Esophagus squamous epithelium (tissue), 5 donors: ENCODE results near the gene CNR2. TPM values are rescaled to one million over a fixed set of nuclear protein-coding genes. Genes with fewer than 3 reads are reported as not detected.
"Not testable (repeated sequence)": the region's sequence is repeated elsewhere in the genome, so short reads cannot be mapped to it uniquely, and the experiment has no call there.

Experiments used
- DNase-seq: peaks from one replicate; lab custom pipeline; 2025; lab: John Stamatoyannopoulos, UW
- H3K27ac ChIP-seq, 4 donors: fragments of 200-600 bp; sonication (generic); one replicate each; pipeline ENCODE4 v1.5.1; 2016 to 2019; ENCODE audit warnings: mild to moderate bottlenecking in 1 of 4
- H3K27me3 ChIP-seq, 4 donors: fragments of 200-600 bp; sonication (generic); 1 replicate in 3 of 4; 2 replicates in 1 of 4; pipeline versions ENCODE4 v1.5.1 to v1.6.0; 2017 to 2021; ENCODE audit warnings: antibody characterized with exemption in 1 of 4
- H3K36me3 ChIP-seq, 3 donors: fragments of 200-600 bp; sonication (generic); one replicate each; pipeline ENCODE4 v1.5.1; 2016 to 2019
- H3K4me1 ChIP-seq, 3 donors: fragments of 200-600 bp; sonication (generic); one replicate each; pipeline ENCODE4 v1.5.1; 2017 to 2019
- H3K4me3 ChIP-seq, 4 donors: fragments of 200-600 bp; sonication (generic); 1 replicate in 3 of 4; 2 replicates in 1 of 4; pipeline ENCODE4 v1.5.1; 2016 to 2019; ENCODE audit warnings: mild to moderate bottlenecking in 2 of 4, moderate library complexity in 1 of 4
- H3K9me3 ChIP-seq, 3 donors: fragments of 200-600 bp; sonication (generic); one replicate each; pipeline ENCODE4 v1.5.1; 2016 to 2019
- CTCF ChIP-seq, 6 experiments: fragments of 450-650 bp in 4 of 6; fragments of 200-600 bp in 2 of 6; sonication (generic) in 2 of 6; IDR thresholded peaks; one replicate each; pipeline ENCODE4 v1.5.1; 2016 to 2019; ENCODE audit warnings: antibody characterized with exemption in 6 of 6, mild to moderate bottlenecking in 4 of 6, moderate library complexity in 4 of 6
- POLR2A ChIP-seq, 4 donors: fragments of 450-650 bp; IDR thresholded peaks; one replicate each; pipeline ENCODE4 v1.6.1; 2017; ENCODE audit warnings: antibody characterized with exemption in 4 of 4, mild to moderate bottlenecking in 4 of 4, moderate library complexity in 3 of 4
- WGBS, 2 donors: methylation state at CpG; one replicate each; pipeline ENCODE4 v1.1.5; 2018; 5-methylcytosine and 5-hydroxymethylcytosine counted together
- intact Hi-C: fragments of 100-400 bp; cut with DNase I; formaldehyde crosslinking; loops from one replicate; pipeline ENCODE4 v1.15.0; 2022
- total RNA-seq, 4 donors: library from RNA; depleted of rRNA; stranded (reverse); fragments of >200 nt; gene quantifications; one replicate each; pipeline ENCODE4 v1.1.0, GENCODE V29; 2016
- donor health status: DM: yes; HTN: yes; CAD: no.

CNR2 gene
- under 1 TPM in 1 of 4 donors, not detected in 3; under 0.01 TPM for total RNA-seq

- TF ChIP-seq POLR2A (IDR thresholded peaks at IDR 0.05) (peak in 1 of 4 donors; percentile 44), CTCF (IDR thresholded peaks at IDR 0.05) (no peak)
- DNase-seq: peak; percentile 21
- Histone ChIP-seq H3K9me3 (no peaks in the 10 kb centered on the region), H3K36me3 (no peaks in the 10 kb centered on the region), H3K27ac (no peak within 1 kb of the TSS), H3K4me1 (peaks cover 0 to 13% (median 0%) of the 10 kb centered on the region in 3 donors), H3K4me3 (no peak within 1 kb of the TSS), H3K27me3 (peaks cover 0 to 18% (median 0%) of the 10 kb centered on the region in 4 donors)
- intact Hi-C loops: no loop called here
- WGBS, 2 donors: 43 to 68% methylated on average over 4 to 6 of the region's 7 CpGs
Observed at GRCh38 chr1:23913212-23913880, at the start of gene CNR2. Gene CNR2 (minus strand): TSS chr1:23913362. CDS start chr1:23875617, 37,745 bp downstream.

- Histone ChIP-seq H3K27ac (peak overlapping the region; percentile 99 to 100 (median 100)), H3K9me3 (no peaks in the 10 kb centered on the region), H3K27me3 (no peaks in the 10 kb centered on the region), H3K4me3 (peak overlapping the region; percentile 71 to 99 (median 87)), H3K4me1 (peaks cover under 1 to 70% (median 21%) of the 10 kb centered on the region in 3 donors), H3K36me3 (peaks cover 0 to 39% (median 0%) of the 10 kb centered on the region in 3 donors)
- intact Hi-C loops: no loop called here
- DNase-seq: no peak
- no peak for TF ChIP-seq POLR2A (IDR thresholded peaks at IDR 0.05)
- no peak for TF ChIP-seq CTCF (IDR thresholded peaks at IDR 0.05)
- 0% methylated on average over 15 of the region's 15 CpGs for WGBS, 2 donors
Observed at GRCh38 chr1:23960291-23961020, 47.3 kb upstream of the CNR2 start.

GRCh38 chr1:23959461-23960290 lies 46.5 kb upstream of the CNR2 start, which contains the start of gene PNRC2:
Gene PNRC2 (plus strand): TSS chr1:23959828. CDS start chr1:23961458, 1,630 bp downstream.
- no peaks in the 10 kb centered on the region for H3K9me3 ChIP-seq
- peak within 1 kb of the TSS; percentile 71 to 99 (median 87) for H3K4me3 ChIP-seq
- peak; percentile 75 for DNase-seq
- WGBS, 2 donors: 0% methylated on average over 1 to 19 of the region's 84 CpGs
- H3K27me3 ChIP-seq: no peaks in the 10 kb centered on the region
- H3K27ac ChIP-seq: peak within 1 kb of the TSS; percentile 99 to 100 (median 100)
- intact Hi-C loops: no loop called here
- peaks cover 3 to 73% (median 25%) of the 10 kb centered on the region in 3 donors for H3K4me1 ChIP-seq
- TF ChIP-seq CTCF (IDR thresholded peaks at IDR 0.05) (peak in 1 of 6 experiments; percentile 3), POLR2A (IDR thresholded peaks at IDR 0.05) (peak in 3 of 4 donors; percentile 91 to 94 (median 94))
- H3K36me3 ChIP-seq: peaks cover 0 to 32% (median 0%) of the 10 kb centered on the region in 3 donors

DNA sequence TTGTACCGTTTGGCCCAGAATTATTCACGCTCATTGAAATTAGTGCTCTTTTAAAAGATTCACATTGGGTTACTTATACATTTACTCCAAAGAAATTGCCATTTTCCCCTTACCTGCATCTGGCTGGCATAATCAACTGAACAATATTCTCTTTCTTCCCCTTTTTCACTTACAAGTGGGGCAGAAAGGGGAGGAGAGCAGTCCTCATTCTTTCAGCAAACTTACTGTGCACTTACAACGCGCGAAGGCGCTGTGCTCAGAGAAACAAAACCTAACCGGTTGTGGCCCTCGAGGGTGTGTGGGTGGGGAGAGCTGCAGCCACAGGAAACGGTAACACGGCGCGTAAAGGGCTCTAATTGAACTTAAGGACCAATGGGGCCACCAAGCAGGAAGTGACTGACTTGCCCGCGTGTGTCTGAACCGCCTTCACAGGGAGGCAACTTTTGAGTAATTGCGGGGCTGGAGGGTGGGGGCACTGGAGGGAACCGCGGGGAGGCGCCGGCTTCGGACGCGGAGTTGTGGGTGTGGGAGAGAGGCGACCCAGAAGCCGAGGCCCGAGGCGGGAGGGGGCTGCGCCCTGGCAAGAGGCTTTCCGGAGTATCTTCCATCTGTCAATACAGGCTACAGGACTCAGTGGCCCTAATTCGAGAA lies 45.8 kb upstream of the CNR2 start:
- Histone ChIP-seq H3K36me3 (peaks cover 0 to 24% (median 0%) of the 10 kb centered on the region in 3 donors), H3K9me3 (no peaks in the 10 kb centered on the region), H3K4me3 (peak overlapping the region; percentile 71 to 99 (median 87)), H3K27ac (peak overlapping the region; percentile 99 to 100 (median 100)), H3K27me3 (no peaks in the 10 kb centered on the region), H3K4me1 (peaks cover 3 to 69% (median 26%) of the 10 kb centered on the region in 3 donors)
- TF ChIP-seq POLR2A (IDR thresholded peaks at IDR 0.05) (peak in 1 of 4 donors; percentile 17), CTCF (IDR thresholded peaks at IDR 0.05) (peak in 4 of 6 experiments; percentile 26 to 47 (median 31))
- 1 to 4% methylated on average over 8 to 21 of the region's 30 CpGs for WGBS, 2 donors
- intact Hi-C loops: no loop called here
- DNase-seq: peak; percentile 73

- Histone ChIP-seq H3K36me3 (peaks cover 0 to 17% (median 0%) of the 10 kb centered on the region in 3 donors), H3K27ac (peak overlapping the region; percentile 99 to 100 (median 100)), H3K4me1 (peaks cover 3 to 62% (median 26%) of the 10 kb centered on the region in 3 donors), H3K4me3 (peak overlapping the region; percentile 71 to 99 (median 87))
- H3K27me3 ChIP-seq, H3K9me3 ChIP-seq, intact Hi-C loops, DNase-seq: not testable (repeated sequence)
- WGBS, 2 donors: 49 to 59% methylated on average over 19 of the region's 19 CpGs
Observed at GRCh38 chr1:23958040-23958809, 45.1 kb upstream of the CNR2 start.
